SK-N-SH treated with all-trans-retinoic acid at 6 μM for 48 hours (cell line): ENCODE data around the gene AATF.

Experiments used
- BACH2 ChIP-seq: fragments of 250-450 bp; sonication (Bioruptor Pico); IDR thresholded peaks from 2 replicates; pipeline ENCODE4 v1.9.0; 2021; ENCODE audit warnings: mild to moderate bottlenecking, borderline replicate concordance
- PATZ1 ChIP-seq: fragments of 250-450 bp; sonication (Bioruptor Pico); IDR thresholded peaks from 2 replicates; pipeline ENCODE4 v1.8.0; 2020; ENCODE audit warnings: mild to moderate bottlenecking, moderate library complexity, borderline replicate concordance
- PPARA ChIP-seq: fragments of 250-450 bp; sonication (Bioruptor Pico); IDR thresholded peaks from 2 replicates; pipeline ENCODE4 v1.5.0; 2020; ENCODE audit warnings: mild to moderate bottlenecking, borderline replicate concordance

DNA sequence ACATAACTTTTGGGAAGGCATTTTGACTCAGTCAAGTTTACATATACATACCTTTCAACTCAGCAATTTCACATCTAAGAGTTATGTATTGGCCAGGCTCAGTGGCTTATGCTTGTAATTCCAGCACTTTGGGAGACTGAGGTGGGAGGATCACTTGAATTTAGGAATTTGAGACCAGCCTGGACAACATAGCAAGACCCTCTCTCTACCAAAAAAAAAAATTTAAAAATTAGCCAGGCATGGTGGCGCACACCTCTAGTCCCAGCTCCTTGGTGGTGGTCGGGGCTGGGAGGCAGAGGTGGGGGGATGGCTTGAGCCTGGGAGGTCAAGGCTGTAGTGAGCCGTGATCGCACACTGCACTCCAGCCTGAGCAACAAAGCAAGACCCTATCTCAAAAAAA lies 79.3 kb downstream of the AATF start:
- TF ChIP-seq PPARA (CRISPR knock-in tag) (no peak), BACH2 (CRISPR knock-in tag) (no peak), PATZ1 (no peak)
